T-helper 22 cell (primary cell): ENCODE measurements around the gene ATF7IP2.
"Not testable (repeated sequence)": the region's sequence is repeated elsewhere in the genome, so short reads cannot be mapped to it uniquely, and the experiment has no call there.

Experiments used
- DNase-seq: peaks from one replicate; pipeline ENCODE4 v3.0.0-alpha.2; 2020; ENCODE audit warnings: low read depth

ATF7IP2 gene

GRCh38 chr16:10452208-10453158, 66.6 kb downstream of the ATF7IP2 start:
- not testable (repeated sequence) for DNase-seq

- no peak for DNase-seq
Observed at GRCh38 chr16:10453159-10453510, 67.3 kb downstream of the ATF7IP2 start.

- no peak for DNase-seq
Observed at GRCh38 chr16:10465821-10466220, 80.0 kb downstream of the ATF7IP2 start.

- no peak for DNase-seq
Observed at GRCh38 chr16:10466313-10466712, 80.5 kb downstream of the ATF7IP2 start.

- no peak for DNase-seq
Observed at GRCh38 chr16:10466861-10467260, 81.0 kb downstream of the ATF7IP2 start.

GRCh38 chr16:10476636-10477035, 90.8 kb downstream of the ATF7IP2 start:
- not testable (repeated sequence) for DNase-seq

GRCh38 chr16:10480151-10480550, 94.3 kb downstream of the ATF7IP2 start:
- no peak for DNase-seq

- DNase-seq, result no peak
Observed at GRCh38 chr16:10485159-10485558, 99.3 kb downstream of the ATF7IP2 start.

- no peak for DNase-seq
Observed at GRCh38 chr16:10485698-10486382, 100.0 kb downstream of the ATF7IP2 start.

- no peak for DNase-seq
Observed at GRCh38 chr16:10490141-10490540, 104.3 kb downstream of the ATF7IP2 start.

- DNase-seq, result no peak
Observed at GRCh38 chr16:10493276-10493675, 107.4 kb downstream of the ATF7IP2 start.

GRCh38 chr16:10494343-10495030, 108.6 kb downstream of the ATF7IP2 start:
- no peak for DNase-seq

- DNase-seq, result no peak
Observed at GRCh38 chr16:10495031-10495345, 109.1 kb downstream of the ATF7IP2 start.

GRCh38 chr16:10497132-10498101, 111.6 kb downstream of the ATF7IP2 start:
- DNase-seq, result no peak

- DNase-seq, result no peak
Observed at GRCh38 chr16:10500582-10500981, 114.7 kb downstream of the ATF7IP2 start.

GRCh38 chr16:10501016-10501607, 115.3 kb downstream of the ATF7IP2 start:
- DNase-seq, result no peak

GRCh38 chr16:10502776-10503175, 116.9 kb downstream of the ATF7IP2 start:
- DNase-seq, result no peak

- DNase-seq, result no peak
Observed at GRCh38 chr16:10504404-10504885, 118.6 kb downstream of the ATF7IP2 start.

- not testable (repeated sequence) for DNase-seq
Observed at GRCh38 chr16:10505286-10505685, 119.4 kb downstream of the ATF7IP2 start.

- peak; percentile 34 for DNase-seq
Observed at GRCh38 chr16:10509534-10510025, 123.7 kb downstream of the ATF7IP2 start.

GRCh38 chr16:10510279-10510678, 124.4 kb downstream of the ATF7IP2 start:
- DNase-seq, result no peak
